WTC11 (cell line): ENCODE results near the gene MRPS18A.

Experiments used
- CREB1 ChIP-seq: sonication (generic); formaldehyde crosslinking; IDR thresholded peaks from 2 replicates; pipeline ENCODE4 v1.8.0; 2023; ENCODE audit warnings: mild to moderate bottlenecking, missing genetic modification reagents
- RELA ChIP-seq: sonication (generic); formaldehyde crosslinking; IDR thresholded peaks from 2 replicates; pipeline ENCODE4 v1.8.1; 2022; ENCODE audit warnings: missing genetic modification reagents, mild to moderate bottlenecking, borderline replicate concordance
- SMAD3 ChIP-seq: sonication (generic); formaldehyde crosslinking; IDR thresholded peaks from 2 replicates; pipeline ENCODE4 v1.8.0; 2022; ENCODE audit warnings: missing genetic modification reagents, mild to moderate bottlenecking, borderline replicate concordance
- TF ChIP-seq, protein P1 (sequence below): fragments of 200-600 bp; IDR thresholded peaks from 2 replicates; pipeline ENCODE4 v1.8.0; 2022; ENCODE audit warnings: antibody characterized with exemption

DNA sequence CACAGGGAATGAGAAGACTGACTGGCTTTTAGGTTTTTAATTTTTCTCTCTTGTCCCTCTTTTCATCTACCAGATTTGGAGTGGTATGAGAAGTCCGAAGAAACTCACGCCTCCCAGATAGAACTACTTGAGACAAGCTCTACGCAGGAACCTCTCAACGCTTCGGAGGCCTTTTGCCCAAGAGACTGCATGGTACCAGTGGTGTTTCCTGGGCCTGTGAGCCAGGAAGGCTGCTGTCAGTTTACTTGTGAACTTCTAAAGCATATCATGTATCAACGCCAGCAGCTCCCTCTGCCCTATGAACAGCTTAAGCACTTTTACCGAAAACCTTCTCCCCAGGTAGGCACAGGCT is 51.3 kb downstream of the MRPS18A start:
- TF ChIP-seq SMAD3 (no peak), CREB1 (CRISPR knock-in tag) (no peak), RELA (CRISPR knock-in tag) (no peak)
- TF ChIP-seq, protein P1, sequence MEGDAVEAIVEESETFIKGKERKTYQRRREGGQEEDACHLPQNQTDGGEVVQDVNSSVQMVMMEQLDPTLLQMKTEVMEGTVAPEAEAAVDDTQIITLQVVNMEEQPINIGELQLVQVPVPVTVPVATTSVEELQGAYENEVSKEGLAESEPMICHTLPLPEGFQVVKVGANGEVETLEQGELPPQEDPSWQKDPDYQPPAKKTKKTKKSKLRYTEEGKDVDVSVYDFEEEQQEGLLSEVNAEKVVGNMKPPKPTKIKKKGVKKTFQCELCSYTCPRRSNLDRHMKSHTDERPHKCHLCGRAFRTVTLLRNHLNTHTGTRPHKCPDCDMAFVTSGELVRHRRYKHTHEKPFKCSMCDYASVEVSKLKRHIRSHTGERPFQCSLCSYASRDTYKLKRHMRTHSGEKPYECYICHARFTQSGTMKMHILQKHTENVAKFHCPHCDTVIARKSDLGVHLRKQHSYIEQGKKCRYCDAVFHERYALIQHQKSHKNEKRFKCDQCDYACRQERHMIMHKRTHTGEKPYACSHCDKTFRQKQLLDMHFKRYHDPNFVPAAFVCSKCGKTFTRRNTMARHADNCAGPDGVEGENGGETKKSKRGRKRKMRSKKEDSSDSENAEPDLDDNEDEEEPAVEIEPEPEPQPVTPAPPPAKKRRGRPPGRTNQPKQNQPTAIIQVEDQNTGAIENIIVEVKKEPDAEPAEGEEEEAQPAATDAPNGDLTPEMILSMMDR: no peak
